ENCODE data around the gene CNTNAP2.

DNA sequence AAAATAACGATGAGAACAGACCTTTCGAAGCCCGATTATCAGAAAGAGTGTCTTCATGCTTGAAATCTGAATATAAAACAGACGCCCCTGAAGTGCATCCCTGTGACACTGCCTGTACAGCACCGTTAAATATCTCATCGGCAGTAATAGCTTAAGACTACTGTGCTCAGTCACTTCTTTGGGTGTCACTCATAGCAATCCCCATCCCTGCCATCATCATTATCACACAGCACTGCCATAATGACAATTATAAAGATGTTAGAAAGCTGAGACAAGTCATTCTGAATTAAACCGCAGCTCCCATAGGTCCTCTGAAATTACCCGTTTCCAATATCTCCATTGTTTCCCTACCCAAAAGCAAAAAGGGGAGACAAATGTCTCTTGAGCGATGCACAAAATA, 1906.2 kb downstream of the CNTNAP2 start:
- TF ChIP-seq POLR2A (IDR thresholded peaks at IDR 0.05) = no peak
- TF ChIP-seq, protein P1, sequence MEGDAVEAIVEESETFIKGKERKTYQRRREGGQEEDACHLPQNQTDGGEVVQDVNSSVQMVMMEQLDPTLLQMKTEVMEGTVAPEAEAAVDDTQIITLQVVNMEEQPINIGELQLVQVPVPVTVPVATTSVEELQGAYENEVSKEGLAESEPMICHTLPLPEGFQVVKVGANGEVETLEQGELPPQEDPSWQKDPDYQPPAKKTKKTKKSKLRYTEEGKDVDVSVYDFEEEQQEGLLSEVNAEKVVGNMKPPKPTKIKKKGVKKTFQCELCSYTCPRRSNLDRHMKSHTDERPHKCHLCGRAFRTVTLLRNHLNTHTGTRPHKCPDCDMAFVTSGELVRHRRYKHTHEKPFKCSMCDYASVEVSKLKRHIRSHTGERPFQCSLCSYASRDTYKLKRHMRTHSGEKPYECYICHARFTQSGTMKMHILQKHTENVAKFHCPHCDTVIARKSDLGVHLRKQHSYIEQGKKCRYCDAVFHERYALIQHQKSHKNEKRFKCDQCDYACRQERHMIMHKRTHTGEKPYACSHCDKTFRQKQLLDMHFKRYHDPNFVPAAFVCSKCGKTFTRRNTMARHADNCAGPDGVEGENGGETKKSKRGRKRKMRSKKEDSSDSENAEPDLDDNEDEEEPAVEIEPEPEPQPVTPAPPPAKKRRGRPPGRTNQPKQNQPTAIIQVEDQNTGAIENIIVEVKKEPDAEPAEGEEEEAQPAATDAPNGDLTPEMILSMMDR (IDR thresholded peaks at IDR 0.05) = no peak

Data from heart left ventricle (tissue), 13 donors.